Upper lobe of left lung (tissue), 6 donors: ENCODE data around the gene TNK2. TPM values are rescaled to one million over a fixed set of nuclear protein-coding genes. Genes with fewer than 3 reads are reported as not detected.

ENCODE experiments used
- ATAC-seq, 2 donors: fragments of 200-7000 bp; cut with Tn5 transposase; one replicate each; pipeline ENCODE4 v1.9.1; 2022; ENCODE audit warnings: mild to moderate bottlenecking in 2 of 2, moderate library complexity in 2 of 2; ENCODE audit not compliant: low FRiP score in 2 of 2
- DNase-seq, 2 donors: peaks; one replicate each; pipeline ENCODE4 v3.0.0-alpha.2; 2019 to 2020
- H3K27ac ChIP-seq, 4 donors: fragments of 200-600 bp; sonication (generic); one replicate each; pipeline ENCODE4 v1.5.1; 2016 to 2019
- H3K27me3 ChIP-seq, 4 donors: fragments of 200-600 bp; sonication (generic); one replicate each; pipeline ENCODE4 v1.5.1; 2017 to 2019
- H3K36me3 ChIP-seq, 4 donors: fragments of 200-600 bp; sonication (generic); one replicate each; pipeline ENCODE4 v1.5.1; 2016 to 2019
- H3K4me1 ChIP-seq, 4 donors: fragments of 200-600 bp; sonication (generic); one replicate each; pipeline ENCODE4 v1.5.1; 2018 to 2019
- H3K4me3 ChIP-seq, 4 donors: fragments of 200-600 bp; sonication (generic); one replicate each; pipeline ENCODE4 v1.5.1; 2017 to 2019; ENCODE audit warnings: mild to moderate bottlenecking in 2 of 4, moderate library complexity in 1 of 4
- H3K9me3 ChIP-seq, 4 donors: fragments of 200-600 bp; sonication (generic); one replicate each; pipeline ENCODE4 v1.5.1; 2018 to 2019
- EP300 ChIP-seq, 4 donors: sonication (generic); formaldehyde crosslinking; IDR thresholded peaks; one replicate each; pipeline ENCODE4 v1.5.1; 2017; ENCODE audit warnings: antibody characterized with exemption in 4 of 4, control low read depth in 2 of 4
- POLR2A ChIP-seq, 4 donors: fragments of 450-650 bp; IDR thresholded peaks; one replicate each; pipeline ENCODE4 v1.5.1; 2016 to 2017; ENCODE audit warnings: antibody characterized with exemption in 4 of 4, mild to moderate bottlenecking in 2 of 4
- POLR2AphosphoS5 ChIP-seq, 2 donors: sonication (generic); formaldehyde crosslinking; IDR thresholded peaks; one replicate each; pipeline ENCODE4 v1.5.1; 2017; ENCODE audit warnings: antibody characterized with exemption in 2 of 2
- WGBS, 2 donors: methylation state at CpG; one replicate each; pipeline ENCODE4 v1.1.5; 2017 to 2018; 5-methylcytosine and 5-hydroxymethylcytosine counted together
- total RNA-seq, 6 donors: library from RNA; depleted of rRNA in 4 of 6; stranded (reverse); fragments of >200 nt in 4 of 6; gene quantifications; one replicate each; pipeline versions ENCODE4 v1.1.0 to v1.2.1, GENCODE V29; 2016 to 2021
- TF ChIP-seq, protein P1 (sequence below), 6 experiments: fragments of 450-650 bp in 4 of 6; fragments of 200-600 bp in 2 of 6; sonication (generic) in 2 of 6; IDR thresholded peaks; one replicate each; pipeline ENCODE4 v1.5.1; 2016 to 2019; ENCODE audit warnings: antibody characterized with exemption in 6 of 6
- donor health status: DM: no; HTN: no; CAD: no; lungs with moderate emphysema.
- donor health status: DM: no; HTN: yes; CAD: no; lungs with severe emphysema.

TNK2 gene
- total RNA-seq, 6 donors from 2014 or later: 18.7 to 171 (median 70.1) TPM

DNA sequence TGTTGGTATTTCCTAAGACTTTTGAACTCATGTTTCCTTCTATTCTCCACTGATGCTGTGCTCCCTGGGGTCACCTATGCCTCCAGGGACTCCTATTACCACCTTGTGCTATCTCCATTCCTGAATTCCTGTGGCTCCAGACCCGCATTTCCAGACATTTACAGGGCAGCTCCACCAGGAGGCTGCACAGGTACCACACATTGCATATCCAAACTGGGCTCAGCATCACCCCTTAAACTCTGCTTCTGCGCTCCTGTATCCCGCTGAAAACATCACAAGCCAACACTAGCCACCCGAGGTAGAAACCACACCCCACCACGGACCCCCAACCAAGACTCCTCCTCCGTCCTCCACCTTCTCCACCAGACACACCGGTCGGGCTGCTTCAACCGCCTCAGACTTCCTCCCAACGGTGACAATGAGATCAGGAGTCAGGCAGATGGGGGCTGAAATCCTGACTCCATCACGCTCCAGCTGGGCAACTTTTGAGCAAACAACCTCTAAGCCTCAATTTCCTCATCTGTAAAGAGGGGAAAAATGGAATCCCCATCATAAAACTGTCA is 10.4 kb downstream of the TNK2 start:
- TF ChIP-seq POLR2AphosphoS5 (IDR thresholded peaks at IDR 0.05) (no peak), EP300 (IDR thresholded peaks at IDR 0.05) (no peak), POLR2A (IDR thresholded peaks at IDR 0.05) (no peak)
- TF ChIP-seq, protein P1, sequence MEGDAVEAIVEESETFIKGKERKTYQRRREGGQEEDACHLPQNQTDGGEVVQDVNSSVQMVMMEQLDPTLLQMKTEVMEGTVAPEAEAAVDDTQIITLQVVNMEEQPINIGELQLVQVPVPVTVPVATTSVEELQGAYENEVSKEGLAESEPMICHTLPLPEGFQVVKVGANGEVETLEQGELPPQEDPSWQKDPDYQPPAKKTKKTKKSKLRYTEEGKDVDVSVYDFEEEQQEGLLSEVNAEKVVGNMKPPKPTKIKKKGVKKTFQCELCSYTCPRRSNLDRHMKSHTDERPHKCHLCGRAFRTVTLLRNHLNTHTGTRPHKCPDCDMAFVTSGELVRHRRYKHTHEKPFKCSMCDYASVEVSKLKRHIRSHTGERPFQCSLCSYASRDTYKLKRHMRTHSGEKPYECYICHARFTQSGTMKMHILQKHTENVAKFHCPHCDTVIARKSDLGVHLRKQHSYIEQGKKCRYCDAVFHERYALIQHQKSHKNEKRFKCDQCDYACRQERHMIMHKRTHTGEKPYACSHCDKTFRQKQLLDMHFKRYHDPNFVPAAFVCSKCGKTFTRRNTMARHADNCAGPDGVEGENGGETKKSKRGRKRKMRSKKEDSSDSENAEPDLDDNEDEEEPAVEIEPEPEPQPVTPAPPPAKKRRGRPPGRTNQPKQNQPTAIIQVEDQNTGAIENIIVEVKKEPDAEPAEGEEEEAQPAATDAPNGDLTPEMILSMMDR (IDR thresholded peaks at IDR 0.05): no peak
- Histone ChIP-seq H3K36me3 (no peaks in the 10 kb centered on the region), H3K27me3 (no peaks in the 10 kb centered on the region), H3K4me3 (no peak overlapping the region), H3K27ac (peak overlapping the region in 2 of 4 donors; percentile 7 to 32), H3K4me1 (peaks cover 52 to 76% (median 65%) of the 10 kb centered on the region in 4 donors), H3K9me3 (no peaks in the 10 kb centered on the region)
- 64 to 68% methylated on average over 11 of the region's 11 CpGs for WGBS, 2 donors
- DNase-seq (no peak), ATAC-seq (no peak)

DNA sequence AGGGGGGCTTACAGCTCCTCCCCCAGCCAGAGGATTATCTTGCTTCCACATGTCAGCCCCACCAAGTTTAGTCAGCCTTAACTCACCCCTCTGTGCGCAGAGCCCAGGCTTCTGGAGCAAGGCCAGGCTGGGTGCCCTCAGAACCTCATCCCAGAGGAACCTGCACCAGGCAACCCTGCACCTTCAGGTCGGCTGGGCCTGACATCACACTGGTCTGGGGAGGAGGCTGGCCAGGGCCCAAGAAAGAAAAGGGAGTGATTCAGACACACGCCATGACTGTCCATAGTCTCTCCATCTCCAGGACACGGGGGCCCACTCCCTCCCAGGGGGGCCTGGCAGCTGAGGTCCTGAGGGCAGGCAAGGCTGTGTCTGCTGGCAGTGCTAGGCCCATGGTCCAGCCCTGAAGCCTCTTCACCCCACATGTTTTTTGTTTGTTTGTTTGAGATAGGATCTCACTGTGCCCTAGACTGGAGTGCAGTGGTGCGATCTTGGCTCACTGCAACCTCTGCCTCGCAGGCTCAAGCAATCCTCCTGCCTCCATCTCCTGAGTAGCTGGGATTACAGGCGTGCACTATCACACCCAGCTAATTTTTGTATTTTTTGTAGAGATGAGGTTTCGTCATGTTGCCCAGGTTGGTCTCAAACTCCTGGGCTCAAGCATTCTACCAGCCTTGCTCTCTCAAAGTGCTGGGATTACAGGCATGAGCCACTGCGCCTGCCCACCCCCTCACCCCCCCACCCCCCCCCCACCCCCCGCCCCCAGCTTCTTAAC is 11.1 kb downstream of the TNK2 start:
- H3K36me3 ChIP-seq: no peaks in the 10 kb centered on the region
- H3K27me3 ChIP-seq: no peaks in the 10 kb centered on the region
- TF ChIP-seq POLR2AphosphoS5 (IDR thresholded peaks at IDR 0.05) (no peak), POLR2A (IDR thresholded peaks at IDR 0.05) (no peak), EP300 (IDR thresholded peaks at IDR 0.05) (no peak)
- TF ChIP-seq, protein P1 (IDR thresholded peaks at IDR 0.05): no peak
- DNase-seq (peak in 1 of 2 donors; percentile 53), ATAC-seq (no peak)
- H3K27ac ChIP-seq: peak overlapping the region; percentile 86 to 94 (median 90)
- peak overlapping the region in 1 of 4 donors; percentile 78 for H3K4me3 ChIP-seq
- peaks cover 55 to 81% (median 69%) of the 10 kb centered on the region in 4 donors for H3K4me1 ChIP-seq
- H3K9me3 ChIP-seq: no peaks in the 10 kb centered on the region
- WGBS, 2 donors: 47 to 51% methylated on average over 10 of the region's 10 CpGs

DNA sequence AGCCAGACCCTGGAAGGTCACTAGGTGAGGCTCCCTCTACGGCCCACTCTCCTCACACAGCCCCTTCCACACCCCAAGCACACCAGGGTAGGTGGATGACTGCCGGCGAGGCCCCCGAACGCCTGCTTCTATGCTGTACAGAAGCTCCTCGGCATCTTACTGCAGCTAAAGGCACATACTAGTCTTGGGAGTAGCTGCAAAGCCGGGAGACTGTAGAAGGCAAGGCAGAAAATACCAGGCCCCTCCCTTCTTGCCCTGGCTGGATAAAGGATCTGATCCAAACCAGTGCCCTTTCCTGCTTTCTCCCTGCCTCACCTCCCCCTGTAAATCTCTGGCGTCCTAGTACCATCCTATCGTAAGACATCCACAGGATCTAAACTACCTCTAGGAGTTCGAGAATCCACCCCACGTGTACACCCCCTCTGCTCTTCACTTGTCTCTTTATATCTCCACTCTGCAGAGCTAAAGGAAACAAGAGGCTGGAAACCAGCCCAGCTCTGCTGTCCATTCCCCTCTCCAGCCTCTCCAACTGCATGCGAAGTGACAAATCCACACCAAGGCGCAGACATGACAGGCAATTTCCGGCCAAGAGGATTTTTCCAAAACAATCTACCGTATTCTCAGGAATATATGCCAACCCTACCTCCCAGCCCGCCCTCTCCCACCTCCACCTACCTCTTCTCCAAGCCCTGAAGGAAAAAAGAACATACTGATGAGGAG is 11.8 kb downstream of the TNK2 start:
- Histone ChIP-seq H3K27ac (peak overlapping the region; percentile 86 to 94 (median 90)), H3K27me3 (no peaks in the 10 kb centered on the region), H3K4me3 (peak overlapping the region in 3 of 4 donors; percentile 50 to 78 (median 78)), H3K4me1 (peaks cover 59 to 83% (median 75%) of the 10 kb centered on the region in 4 donors), H3K9me3 (no peaks in the 10 kb centered on the region), H3K36me3 (no peaks in the 10 kb centered on the region)
- TF ChIP-seq, protein P1 (IDR thresholded peaks at IDR 0.05): no peak
- peak in 1 of 2 donors; percentile 20 for TF ChIP-seq POLR2AphosphoS5 (IDR thresholded peaks at IDR 0.05)
- 14 to 15% methylated on average over 15 to 16 of the region's 16 CpGs for WGBS, 2 donors
- ATAC-seq (peak; percentile 0 to 1), DNase-seq (peak; percentile 49 to 58)

DNA sequence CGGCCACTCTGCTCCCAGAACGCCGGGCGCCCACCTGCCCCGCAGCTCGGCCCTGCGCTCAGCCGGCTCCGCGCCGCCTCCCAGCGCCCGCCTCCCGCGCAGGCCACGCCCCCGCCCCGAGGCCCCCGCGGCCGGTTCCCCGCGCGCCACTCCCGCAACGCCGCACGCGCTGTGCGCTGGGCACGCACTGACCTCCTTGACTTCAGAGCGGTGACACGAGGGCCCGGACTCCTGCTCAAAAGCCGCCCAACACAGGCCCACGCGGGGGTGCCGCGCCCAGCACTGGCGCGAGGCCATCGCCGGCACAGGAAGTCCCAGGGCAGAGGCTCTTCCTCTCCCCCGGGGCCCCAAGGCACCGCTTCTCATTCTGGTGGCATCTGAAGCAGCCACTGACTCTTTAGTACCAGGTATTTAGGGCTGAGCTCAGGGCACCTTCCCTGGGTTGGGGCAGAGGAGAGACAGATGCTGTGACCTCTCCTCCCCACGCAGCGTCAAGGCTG is 12.4 kb downstream of the TNK2 start:
- peak overlapping the region; percentile 50 to 86 (median 78) for H3K4me3 ChIP-seq
- no peaks in the 10 kb centered on the region for H3K27me3 ChIP-seq
- H3K27ac ChIP-seq: peak overlapping the region; percentile 86 to 94 (median 90)
- DNase-seq (peak; percentile 73 to 95), ATAC-seq (peak; percentile 70)
- no peaks in the 10 kb centered on the region for H3K9me3 ChIP-seq
- TF ChIP-seq EP300 (IDR thresholded peaks at IDR 0.05) (no peak), POLR2AphosphoS5 (IDR thresholded peaks at IDR 0.05) (peak; percentile 16 to 67), POLR2A (IDR thresholded peaks at IDR 0.05) (peak in 2 of 4 donors; percentile 13 to 21)
- TF ChIP-seq, protein P1 (IDR thresholded peaks at IDR 0.05): peak in 1 of 6 experiments; percentile 18
- no peaks in the 10 kb centered on the region for H3K36me3 ChIP-seq
- WGBS, 2 donors: 0 to 2% methylated on average over 4 to 13 of the region's 47 CpGs
- peaks cover 54 to 79% (median 73%) of the 10 kb centered on the region in 4 donors for H3K4me1 ChIP-seq
